Cardiac fibroblast (primary cell): ENCODE results near the gene WDR88.
"Not testable (repeated sequence)": the region's sequence is repeated elsewhere in the genome, so short reads cannot be mapped to it uniquely, and the experiment has no call there.

Source experiments
- DNase-seq, 2 donors: peaks; one replicate each; pipeline versions ENCODE4 v3.0.0 to v3.0.0-alpha.2; 2010; ENCODE audit warnings: low read depth in 2 of 2
- H3K4me3 ChIP-seq, 2 donors: replicated peaks in 1 of 2; 1 replicate in 1 of 2; 2 replicates in 1 of 2; pipeline ENCODE4 v1.5.1; 2011; ENCODE audit warnings: low read depth in 2 of 2, low read length in 2 of 2, mild to moderate bottlenecking in 2 of 2, moderate library complexity in 1 of 2
- TF ChIP-seq, protein P1 (sequence below): IDR thresholded peaks from one replicate; pipeline ENCODE4 v1.5.1; 2011; ENCODE audit warnings: low read depth, mild to moderate bottlenecking, low read length, inconsistent platforms

The WDR88 gene

GRCh38 chr19:33206261-33207039 is 74.5 kb downstream of the WDR88 start:
- TF ChIP-seq, protein P1, sequence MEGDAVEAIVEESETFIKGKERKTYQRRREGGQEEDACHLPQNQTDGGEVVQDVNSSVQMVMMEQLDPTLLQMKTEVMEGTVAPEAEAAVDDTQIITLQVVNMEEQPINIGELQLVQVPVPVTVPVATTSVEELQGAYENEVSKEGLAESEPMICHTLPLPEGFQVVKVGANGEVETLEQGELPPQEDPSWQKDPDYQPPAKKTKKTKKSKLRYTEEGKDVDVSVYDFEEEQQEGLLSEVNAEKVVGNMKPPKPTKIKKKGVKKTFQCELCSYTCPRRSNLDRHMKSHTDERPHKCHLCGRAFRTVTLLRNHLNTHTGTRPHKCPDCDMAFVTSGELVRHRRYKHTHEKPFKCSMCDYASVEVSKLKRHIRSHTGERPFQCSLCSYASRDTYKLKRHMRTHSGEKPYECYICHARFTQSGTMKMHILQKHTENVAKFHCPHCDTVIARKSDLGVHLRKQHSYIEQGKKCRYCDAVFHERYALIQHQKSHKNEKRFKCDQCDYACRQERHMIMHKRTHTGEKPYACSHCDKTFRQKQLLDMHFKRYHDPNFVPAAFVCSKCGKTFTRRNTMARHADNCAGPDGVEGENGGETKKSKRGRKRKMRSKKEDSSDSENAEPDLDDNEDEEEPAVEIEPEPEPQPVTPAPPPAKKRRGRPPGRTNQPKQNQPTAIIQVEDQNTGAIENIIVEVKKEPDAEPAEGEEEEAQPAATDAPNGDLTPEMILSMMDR: no peak
- no peak for DNase-seq
- no peak overlapping the region for H3K4me3 ChIP-seq

GRCh38 chr19:33207040-33207620 is 75.2 kb downstream of the WDR88 start:
- H3K4me3 ChIP-seq: no peak overlapping the region
- TF ChIP-seq, protein P1: no peak
- DNase-seq: no peak

DNA sequence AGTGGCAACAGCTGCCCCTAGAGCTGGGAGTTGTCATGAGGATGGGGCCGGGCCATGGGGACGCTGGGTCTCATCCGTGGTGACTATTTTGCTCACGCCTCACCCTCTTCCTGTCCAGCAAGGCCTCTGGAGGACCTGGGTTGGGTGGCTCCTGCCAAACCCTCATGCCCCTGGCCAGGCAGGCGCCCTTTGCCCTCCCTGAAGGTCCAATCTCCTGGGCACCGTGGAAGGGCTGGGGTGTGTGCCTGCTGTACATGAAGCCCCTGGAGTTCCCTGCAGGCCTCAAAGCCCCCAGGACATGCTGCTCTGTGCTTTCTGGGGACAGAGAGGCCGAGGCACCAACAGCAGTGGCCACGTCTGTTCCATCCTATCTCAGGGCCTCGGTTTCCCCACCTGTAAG is 76.0 kb downstream of the WDR88 start:
- TF ChIP-seq, protein P1: no peak
- no peak for DNase-seq
- no peak overlapping the region for H3K4me3 ChIP-seq

DNA sequence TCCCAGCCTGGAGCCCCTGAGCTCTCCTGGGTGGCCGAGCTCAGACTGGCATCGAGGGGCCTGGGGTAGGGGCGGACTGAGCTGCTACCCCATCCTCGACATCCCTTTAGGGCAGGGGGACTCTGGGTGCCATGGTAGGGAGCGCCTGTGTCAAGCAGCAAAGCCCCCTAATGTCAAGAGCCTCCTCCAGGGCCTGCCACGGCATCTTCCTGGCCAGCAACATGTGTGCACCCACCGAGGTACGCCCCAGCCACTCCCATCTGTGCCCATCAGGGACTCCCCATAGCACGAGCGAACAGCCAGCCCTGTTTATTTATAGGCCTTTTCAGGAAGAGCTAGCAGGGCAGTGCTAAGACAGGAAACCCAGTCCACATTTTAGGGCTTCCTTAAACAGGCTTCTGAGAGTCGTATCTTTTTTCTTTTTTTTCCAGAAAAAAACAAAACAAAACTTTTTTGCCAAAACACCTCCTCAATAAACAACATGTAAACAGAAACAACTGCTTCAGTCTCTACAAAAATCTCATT is 76.5 kb downstream of the WDR88 start:
- no peak overlapping the region for H3K4me3 ChIP-seq
- TF ChIP-seq, protein P1: no peak
- no peak for DNase-seq

DNA sequence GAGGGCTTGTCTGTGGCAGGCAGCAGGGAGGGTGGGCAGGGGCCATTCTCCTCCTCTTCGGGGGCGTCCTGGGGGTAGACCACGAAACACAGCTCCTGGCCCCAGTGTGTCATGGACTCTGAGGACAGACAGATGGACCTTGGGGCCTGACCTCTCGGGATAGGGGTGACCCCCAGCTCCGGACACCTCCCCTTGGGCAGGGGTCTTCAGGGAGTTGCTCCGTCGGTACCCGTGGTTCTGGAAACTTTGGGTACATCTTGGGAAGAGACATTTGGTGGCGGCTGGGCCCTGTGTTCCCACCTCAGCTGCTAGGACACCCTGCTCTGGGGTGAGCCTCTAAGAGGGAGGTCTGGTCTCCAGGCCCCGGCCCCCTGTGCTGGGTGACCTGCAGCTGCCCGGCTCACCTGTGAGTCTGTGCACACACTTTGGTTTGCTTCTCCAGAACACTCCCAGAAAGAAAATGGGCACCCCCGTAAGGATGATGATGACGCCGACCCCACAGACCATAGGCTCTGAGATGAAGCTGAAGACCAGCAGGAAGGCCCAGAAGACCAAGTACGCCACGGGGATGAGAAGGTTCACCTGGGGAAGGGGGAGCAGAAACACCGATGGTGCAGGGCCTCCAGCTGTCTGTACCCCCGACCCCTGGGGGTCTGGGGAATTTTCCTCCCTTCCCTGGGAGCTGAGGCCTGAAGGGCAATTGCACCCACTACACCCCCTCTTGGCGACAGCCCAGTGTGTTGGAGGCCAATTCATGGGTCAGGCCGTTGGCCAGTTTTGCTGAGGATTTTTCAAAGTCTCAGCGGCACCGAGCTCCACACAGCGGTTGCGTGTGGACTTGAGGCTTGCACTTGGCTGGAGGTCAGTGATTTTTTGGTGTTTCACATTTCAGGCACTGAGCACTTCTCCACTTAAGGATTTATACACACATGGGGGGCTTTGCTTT is 77.3 kb downstream of the WDR88 start:
- TF ChIP-seq, protein P1: no peak

DNA sequence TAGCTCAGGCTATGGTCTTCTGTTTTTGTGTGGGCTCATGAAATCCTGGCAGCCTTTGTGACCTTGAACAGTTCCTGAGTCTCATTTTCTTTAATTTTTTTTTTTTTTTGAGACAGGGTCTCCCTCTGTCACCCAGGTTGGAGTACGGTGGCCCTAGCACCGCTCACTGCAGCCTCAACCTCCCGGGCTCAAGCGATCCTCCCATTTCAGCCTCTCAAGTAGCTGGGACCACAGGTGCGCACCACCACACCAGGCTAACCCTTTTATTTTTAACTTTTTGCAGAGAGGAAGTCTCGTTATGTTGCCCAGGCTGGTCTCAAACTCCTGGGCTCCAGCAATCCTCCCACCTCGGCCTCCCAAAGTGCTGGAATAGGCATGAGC is 77.9 kb downstream of the WDR88 start:
- not testable (repeated sequence) for H3K4me3 ChIP-seq, DNase-seq

More for the DNA sequence above, 77.3 kb downstream of the WDR88 start:
- DNase-seq: peak in 1 of 2 donors; percentile 20
- H3K4me3 ChIP-seq: no peak overlapping the region
